Ovary (tissue), 3 donors: Measurements from ENCODE around the gene SUGCT.

ENCODE experiments used
- EP300 ChIP-seq: sonication (generic); formaldehyde crosslinking; IDR thresholded peaks from one replicate; pipeline ENCODE4 v1.6.1; 2017; ENCODE audit warnings: antibody characterized with exemption
- POLR2A ChIP-seq: fragments of 450-650 bp; IDR thresholded peaks from one replicate; pipeline ENCODE4 v1.6.1; 2017; ENCODE audit warnings: antibody characterized with exemption, mild to moderate bottlenecking, moderate library complexity
- TF ChIP-seq, protein P1 (sequence below), 3 donors: fragments of 450-650 bp in 2 of 3; fragments of 200-600 bp in 1 of 3; IDR thresholded peaks; one replicate each; pipeline versions ENCODE4 v1.5.1 to v1.8.0; 2016 to 2022; ENCODE audit warnings: antibody characterized with exemption in 3 of 3, mild to moderate bottlenecking in 1 of 3
- donor health status: DM: no; HTN: no; CAD: no.

- TF ChIP-seq, protein P1, sequence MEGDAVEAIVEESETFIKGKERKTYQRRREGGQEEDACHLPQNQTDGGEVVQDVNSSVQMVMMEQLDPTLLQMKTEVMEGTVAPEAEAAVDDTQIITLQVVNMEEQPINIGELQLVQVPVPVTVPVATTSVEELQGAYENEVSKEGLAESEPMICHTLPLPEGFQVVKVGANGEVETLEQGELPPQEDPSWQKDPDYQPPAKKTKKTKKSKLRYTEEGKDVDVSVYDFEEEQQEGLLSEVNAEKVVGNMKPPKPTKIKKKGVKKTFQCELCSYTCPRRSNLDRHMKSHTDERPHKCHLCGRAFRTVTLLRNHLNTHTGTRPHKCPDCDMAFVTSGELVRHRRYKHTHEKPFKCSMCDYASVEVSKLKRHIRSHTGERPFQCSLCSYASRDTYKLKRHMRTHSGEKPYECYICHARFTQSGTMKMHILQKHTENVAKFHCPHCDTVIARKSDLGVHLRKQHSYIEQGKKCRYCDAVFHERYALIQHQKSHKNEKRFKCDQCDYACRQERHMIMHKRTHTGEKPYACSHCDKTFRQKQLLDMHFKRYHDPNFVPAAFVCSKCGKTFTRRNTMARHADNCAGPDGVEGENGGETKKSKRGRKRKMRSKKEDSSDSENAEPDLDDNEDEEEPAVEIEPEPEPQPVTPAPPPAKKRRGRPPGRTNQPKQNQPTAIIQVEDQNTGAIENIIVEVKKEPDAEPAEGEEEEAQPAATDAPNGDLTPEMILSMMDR (IDR thresholded peaks at IDR 0.05) = no peak
- TF ChIP-seq EP300 = no peak
- TF ChIP-seq POLR2A = no peak
These were observed 464.1 kb downstream of the SUGCT start for GRCh38 chr7:40598915-40599314.
